Neural crest cell (in vitro differentiated cells): ENCODE measurements around the gene NAIF1. TPM values are rescaled to one million over a fixed set of nuclear protein-coding genes. Genes with fewer than 3 reads are reported as not detected.

Source experiments
- DNase-seq: peaks from one replicate; pipeline ENCODE4 v3.0.0; 2021; ENCODE audit warnings: low read depth, mixed read lengths, low spot score
- H3K27ac Mint-ChIP-seq: one replicate; pipeline ENCODE4 v1.8.0; 2021; ENCODE audit warnings: mild to moderate bottlenecking, mixed read lengths; ENCODE audit not compliant: unreplicated experiment
- H3K27me3 Mint-ChIP-seq: 2 replicates; pipeline ENCODE4 v1.8.0; 2021; ENCODE audit warnings: low read depth, mild to moderate bottlenecking, mixed read lengths
- H3K36me3 Mint-ChIP-seq: 2 replicates; pipeline ENCODE4 v1.8.0; 2021; ENCODE audit warnings: low read depth, mild to moderate bottlenecking, mixed read lengths
- H3K4me1 Mint-ChIP-seq: 2 replicates; pipeline ENCODE4 v1.8.0; 2021; ENCODE audit warnings: mixed read lengths
- H3K4me3 Mint-ChIP-seq: one replicate; pipeline ENCODE4 v1.8.0; 2021; ENCODE audit warnings: mild to moderate bottlenecking, mixed read lengths
- H3K9me3 Mint-ChIP-seq: 2 replicates; pipeline ENCODE4 v1.8.0; 2021; ENCODE audit warnings: mixed read lengths
- CTCF ChIP-seq: fragments of 200-600 bp; sonication (generic); conservative IDR thresholded peaks from 2 replicates; pipeline ENCODE4 v1.5.0; 2021; ENCODE audit warnings: antibody characterized with exemption, mild to moderate bottlenecking
- total RNA-seq: library from RNA; stranded (reverse); gene quantifications from 2 replicates; pipeline ENCODE4 v1.2.1, GENCODE V29; 2021

The NAIF1 gene
- total RNA-seq, 1 donor from 2014 or later, result 11.8 TPM

GRCh38 chr9:128085943-128086342 is 18.8 kb upstream of the NAIF1 start:
- H3K4me3 Mint-ChIP-seq, result no peak overlapping the region
- DNase-seq, result no peak
- no peak overlapping the region for H3K27ac Mint-ChIP-seq
- peaks cover 33% of the 10 kb centered on the region for H3K4me1 Mint-ChIP-seq
- no peaks in the 10 kb centered on the region for H3K27me3 Mint-ChIP-seq
- no peaks in the 10 kb centered on the region for H3K36me3 Mint-ChIP-seq
- H3K9me3 Mint-ChIP-seq, result no peaks in the 10 kb centered on the region
- no peak for TF ChIP-seq CTCF

GRCh38 chr9:128084746-128085145 is 17.6 kb upstream of the NAIF1 start:
- H3K4me1 Mint-ChIP-seq, result peaks cover 34% of the 10 kb centered on the region
- no peak for TF ChIP-seq CTCF
- H3K9me3 Mint-ChIP-seq, result no peaks in the 10 kb centered on the region
- no peaks in the 10 kb centered on the region for H3K27me3 Mint-ChIP-seq
- no peak for DNase-seq
- no peaks in the 10 kb centered on the region for H3K36me3 Mint-ChIP-seq
- no peak overlapping the region for H3K27ac Mint-ChIP-seq
- no peak overlapping the region for H3K4me3 Mint-ChIP-seq

GRCh38 chr9:128082151-128082550 is 15.0 kb upstream of the NAIF1 start:
- H3K27me3 Mint-ChIP-seq, result no peaks in the 10 kb centered on the region
- peak overlapping the region; percentile 67 for H3K27ac Mint-ChIP-seq
- TF ChIP-seq CTCF, result no peak
- no peak for DNase-seq
- H3K4me1 Mint-ChIP-seq, result peaks cover 31% of the 10 kb centered on the region
- H3K9me3 Mint-ChIP-seq, result no peaks in the 10 kb centered on the region
- no peak overlapping the region for H3K4me3 Mint-ChIP-seq
- H3K36me3 Mint-ChIP-seq, result no peaks in the 10 kb centered on the region

- Mint-ChIP-seq H3K27ac (peak overlapping the region; percentile 23), H3K9me3 (no peaks in the 10 kb centered on the region), H3K4me3 (peak overlapping the region; percentile 13), H3K27me3 (no peaks in the 10 kb centered on the region), H3K4me1 (peaks cover 31% of the 10 kb centered on the region), H3K36me3 (no peaks in the 10 kb centered on the region)
- DNase-seq, result peak; percentile 43
- no peak for TF ChIP-seq CTCF
These were observed 13.9 kb upstream of the NAIF1 start for GRCh38 chr9:128081056-128081455.

- no peaks in the 10 kb centered on the region for H3K9me3 Mint-ChIP-seq
- H3K4me3 Mint-ChIP-seq, result no peak overlapping the region
- no peak overlapping the region for H3K27ac Mint-ChIP-seq
- no peak for DNase-seq
- TF ChIP-seq CTCF, result no peak
- H3K27me3 Mint-ChIP-seq, result no peaks in the 10 kb centered on the region
- H3K36me3 Mint-ChIP-seq, result no peaks in the 10 kb centered on the region
- peaks cover 31% of the 10 kb centered on the region for H3K4me1 Mint-ChIP-seq
These were observed 13.1 kb upstream of the NAIF1 start for GRCh38 chr9:128080206-128080605.
